IMR-90 (cell line): ENCODE results near the gene RPL21. TPM values are rescaled to one million over a fixed set of nuclear protein-coding genes. Genes with fewer than 3 reads are reported as not detected.

Experiments
- ATAC-seq: fragments of 200-7000 bp; cut with Tn5 transposase; 2 replicates; pipeline ENCODE4 v1.9.1; 2020; ENCODE audit warnings: low read depth, mild to moderate bottlenecking, moderate library complexity
- BruUV-seq: library from RNA; stranded (reverse); fragments of 400-500 nt; replicated peaks from 2 replicates; lab custom pipeline; 2021; lab: Mats Ljungman, UMichigan
- CTCF ChIA-PET: fragments of 300-600 bp; formaldehyde crosslinking; extraction: SDS; loops from one replicate; lab custom pipeline; 2021; ENCODE audit warnings: antibody characterized with exemption; lab: Yijun Ruan, JAX
- POLR2A ChIA-PET: fragments of 300-600 bp; sonication (Branson Sonifier 250); formaldehyde crosslinking; loops from one replicate; lab custom pipeline; 2022; ENCODE audit warnings: antibody characterized with exemption; ENCODE audit not compliant: unreplicated experiment; lab: Charles Lee
- DNase-seq: peaks from one replicate; pipeline ENCODE4 v3.0.0; 2013
- H2AFZ ChIP-seq: replicated peaks from 2 replicates; pipeline ENCODE3; 2013; ENCODE audit warnings: low read length, mild to moderate bottlenecking; ENCODE audit not compliant: poor library complexity
- H2AK5ac ChIP-seq: 2 replicates; pipeline ENCODE4 v1.6.1; 2013; ENCODE audit warnings: low read depth, low read length, inconsistent platforms
- H2AK9ac ChIP-seq: replicated peaks from 2 replicates; pipeline ENCODE3; 2013; ENCODE audit warnings: mild to moderate bottlenecking, low read depth, low read length, moderate library complexity; ENCODE audit not compliant: poor library complexity
- H2BK120ac ChIP-seq: 2 replicates; pipeline ENCODE4 v1.6.1; 2013; ENCODE audit warnings: low read depth, low read length, inconsistent platforms
- H2BK15ac ChIP-seq: 3 replicates; pipeline ENCODE4 v1.6.1; 2013; ENCODE audit warnings: low read depth, low read length, inconsistent platforms
- H2BK20ac ChIP-seq: 2 replicates; pipeline ENCODE4 v1.6.1; 2013; ENCODE audit warnings: low read depth, mild to moderate bottlenecking, inconsistent platforms, low read length, moderate library complexity
- H2BK5ac ChIP-seq: 2 replicates; pipeline ENCODE4 v1.6.1; 2013; ENCODE audit warnings: mild to moderate bottlenecking, low read depth, low read length, inconsistent platforms; ENCODE audit not compliant: poor library complexity, severe bottlenecking
- H3K14ac ChIP-seq: replicated peaks from 2 replicates; pipeline ENCODE4 v1.6.1; 2013; ENCODE audit warnings: low read depth, low read length, inconsistent platforms
- H3K18ac ChIP-seq: 2 replicates; pipeline ENCODE4 v1.6.1; 2013; ENCODE audit warnings: low read depth, low read length, control low read depth
- H3K23ac ChIP-seq: 2 replicates; pipeline ENCODE4 v1.6.1; 2013; ENCODE audit warnings: low read depth, low read length, inconsistent platforms
- H3K27ac ChIP-seq: 2 replicates; pipeline ENCODE4 v1.5.1; 2013; ENCODE audit warnings: mild to moderate bottlenecking, control low read depth, low read length; ENCODE audit not compliant: insufficient read depth
- H3K27me3 ChIP-seq: 2 replicates; pipeline ENCODE4 v1.6.1; 2013; ENCODE audit warnings: low read length; ENCODE audit not compliant: control insufficient read depth, insufficient read depth
- H3K36me3 ChIP-seq: 2 replicates; pipeline ENCODE4 v1.6.1; 2013; ENCODE audit warnings: low read length, mixed read lengths; ENCODE audit not compliant: control insufficient read depth, insufficient read depth
- H3K4ac ChIP-seq: 2 replicates; pipeline ENCODE4 v1.6.1; 2013; ENCODE audit warnings: low read depth, low read length, inconsistent platforms
- H3K4me1 ChIP-seq: 2 replicates; pipeline ENCODE4 v1.6.1; 2013; ENCODE audit warnings: low read length, mixed read lengths; ENCODE audit not compliant: control insufficient read depth, insufficient read depth
- H3K4me2 ChIP-seq: 2 replicates; pipeline ENCODE4 v1.6.1; 2013; ENCODE audit warnings: low read depth, mild to moderate bottlenecking, control low read depth, low read length, moderate library complexity
- H3K4me3 ChIP-seq: 2 replicates; pipeline ENCODE4 v1.5.1; 2013; ENCODE audit warnings: low read depth, mild to moderate bottlenecking, control low read depth, low read length, moderate library complexity; ENCODE audit not compliant: insufficient read depth
- H3K56ac ChIP-seq: 2 replicates; pipeline ENCODE4 v1.6.1; 2013; ENCODE audit warnings: low read length, inconsistent platforms; ENCODE audit not compliant: insufficient read depth; ENCODE audit errors: extremely low read depth
- H3K79me1 ChIP-seq, 2 experiments: 2 replicates each; pipeline ENCODE4 v1.6.1; 2013; ENCODE audit warnings: low read length in 2 of 2, inconsistent platforms in 1 of 2, low read depth in 1 of 2
- H3K9ac ChIP-seq: 2 replicates; pipeline ENCODE4 v1.6.1; 2013; ENCODE audit warnings: low read depth, low read length, control low read depth
- H3K9me1 ChIP-seq: 2 replicates; pipeline ENCODE4 v1.6.1; 2013; ENCODE audit warnings: low read length, inconsistent platforms; ENCODE audit not compliant: insufficient read depth
- H3K9me3 ChIP-seq: 2 replicates; pipeline ENCODE4 v1.6.1; 2013; ENCODE audit warnings: low read length; ENCODE audit not compliant: control insufficient read depth, insufficient read depth
- H4K20me1 ChIP-seq: 2 replicates; pipeline ENCODE4 v1.6.1; 2013; ENCODE audit warnings: low read length, inconsistent platforms; ENCODE audit not compliant: insufficient read depth
- H4K5ac ChIP-seq: 2 replicates; pipeline ENCODE4 v1.6.1; 2013; ENCODE audit warnings: mild to moderate bottlenecking, low read depth, low read length, control low read depth
- H4K8ac ChIP-seq, 2 experiments: 2 replicates each; pipeline ENCODE4 v1.6.1; 2013; ENCODE audit warnings: low read depth in 2 of 2, low read length in 2 of 2, control low read depth in 1 of 2, inconsistent platforms in 1 of 2
- H4K91ac ChIP-seq: 2 replicates; pipeline ENCODE4 v1.6.1; 2013; ENCODE audit warnings: low read depth, low read length, inconsistent platforms; ENCODE audit not compliant: insufficient read depth
- CEBPB ChIP-seq: IDR thresholded peaks from 2 replicates; pipeline ENCODE4 v1.6.1; 2012; ENCODE audit warnings: low read depth, low read length, improper control_type of control experiment
- ELK1 ChIP-seq: fragments of 150-350 bp; IDR thresholded peaks from 2 replicates; pipeline ENCODE4 v1.6.1; 2016; ENCODE audit warnings: low read depth, mild to moderate bottlenecking, low read length, moderate library complexity, borderline replicate concordance
- MAZ ChIP-seq: IDR thresholded peaks from 2 replicates; pipeline ENCODE4 v1.6.1; 2012; ENCODE audit warnings: low read depth, mild to moderate bottlenecking, low read length, improper control_type of control experiment, moderate library complexity, borderline replicate concordance
- MXI1 ChIP-seq: IDR thresholded peaks from 2 replicates; pipeline ENCODE4 v1.6.1; 2012; ENCODE audit warnings: low read depth, mild to moderate bottlenecking, low read length, moderate library complexity, borderline replicate concordance
- WGBS, 2 experiments: methylation state at CpG; one replicate each; pipeline versions ENCODE4 v1.1.5 to v1.1.7; 2013; ENCODE audit warnings: missing lambda C conversion rate in 2 of 2; ENCODE audit not compliant: insufficient read length in 1 of 2; ENCODE audit errors: extremely low coverage in 2 of 2; 5-methylcytosine and 5-hydroxymethylcytosine counted together
- dilution Hi-C: fragments of 300-500 bp; cut with HindIII; formaldehyde crosslinking; loops from one replicate; pipeline ENCODE4 v1.14.3; 2018; ENCODE audit warnings: low sequenced_read_pairs; ENCODE audit not compliant: unreplicated experiment
- in situ Hi-C: fragments of 300-500 bp; cut with MboI; formaldehyde crosslinking; loops from 3 replicates; pipeline ENCODE4 v1.14.3; 2019; ENCODE audit warnings: low sequenced_read_pairs, inconsistent platforms, mixed read lengths
- intact Hi-C: fragments of 100-400 bp; cut with micrococcal nuclease; formaldehyde crosslinking; loops from 2 replicates; pipeline ENCODE4 v1.10.0; 2022
- polyA plus RNA-seq, 3 experiments: library from polyadenylated mRNA; depleted of rRNA; stranded (reverse); fragments of >200 nt; gene quantifications; 2 replicates each; pipeline ENCODE4 v1.2.3, GENCODE V29; 2012; ENCODE audit warnings: low replicate concordance in 1 of 3
- total RNA-seq: library from RNA; depleted of rRNA; stranded (reverse); fragments of >200 nt; gene quantifications from 2 replicates; pipeline ENCODE4 v1.2.3, GENCODE V29; 2012
- TF ChIP-seq, protein P1 (sequence below): conservative IDR thresholded peaks from 2 replicates; pipeline ENCODE4 v1.5.1; 2012; ENCODE audit warnings: mild to moderate bottlenecking, low read depth, low read length, improper control_type of control experiment

The RPL21 gene
- total and polyA plus RNA-seq, 2 of the 4 experiments (the other 2 are of a cell fraction), result 912 to 1,160 TPM

GRCh38 chr13:27274631-27275030 is 23.3 kb downstream of the RPL21 start (continued):
- TF ChIP-seq MXI1 (no peak), MAZ (no peak)
- TF ChIP-seq, protein P1, sequence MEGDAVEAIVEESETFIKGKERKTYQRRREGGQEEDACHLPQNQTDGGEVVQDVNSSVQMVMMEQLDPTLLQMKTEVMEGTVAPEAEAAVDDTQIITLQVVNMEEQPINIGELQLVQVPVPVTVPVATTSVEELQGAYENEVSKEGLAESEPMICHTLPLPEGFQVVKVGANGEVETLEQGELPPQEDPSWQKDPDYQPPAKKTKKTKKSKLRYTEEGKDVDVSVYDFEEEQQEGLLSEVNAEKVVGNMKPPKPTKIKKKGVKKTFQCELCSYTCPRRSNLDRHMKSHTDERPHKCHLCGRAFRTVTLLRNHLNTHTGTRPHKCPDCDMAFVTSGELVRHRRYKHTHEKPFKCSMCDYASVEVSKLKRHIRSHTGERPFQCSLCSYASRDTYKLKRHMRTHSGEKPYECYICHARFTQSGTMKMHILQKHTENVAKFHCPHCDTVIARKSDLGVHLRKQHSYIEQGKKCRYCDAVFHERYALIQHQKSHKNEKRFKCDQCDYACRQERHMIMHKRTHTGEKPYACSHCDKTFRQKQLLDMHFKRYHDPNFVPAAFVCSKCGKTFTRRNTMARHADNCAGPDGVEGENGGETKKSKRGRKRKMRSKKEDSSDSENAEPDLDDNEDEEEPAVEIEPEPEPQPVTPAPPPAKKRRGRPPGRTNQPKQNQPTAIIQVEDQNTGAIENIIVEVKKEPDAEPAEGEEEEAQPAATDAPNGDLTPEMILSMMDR, result no peak

- Histone ChIP-seq H3K9me3 (no peaks in the 10 kb centered on the region), H2AK9ac (no peak overlapping the region), H2BK15ac (no peak overlapping the region), H3K56ac (no peak overlapping the region), H3K18ac (no peak overlapping the region), H4K91ac (peak overlapping the region; percentile 43; the same call in 1 of the 2 replicates), H3K14ac (no peak overlapping the region), H4K5ac (no peak overlapping the region; the same call in 1 of the 2 replicates), H3K4ac (no peak overlapping the region; the same call in 1 of the 2 replicates), H2AK5ac (no peak overlapping the region; the same call in 1 of the 2 replicates), H3K27ac (peak overlapping the region; percentile 85; the same call in 1 of the 2 replicates), H3K79me1 (peaks cover 12 to 14% of the 10 kb centered on the region in 2 experiments; a peak in 3 of 4 replicates), H3K9ac (no peak overlapping the region), H4K8ac (no peak overlapping the region), H2BK20ac (no peak overlapping the region), H3K23ac (no peak overlapping the region), H2BK120ac (no peak overlapping the region), H2BK5ac (no peak overlapping the region), H3K4me2 (no peak overlapping the region; the same call in 1 of the 2 replicates), H3K27me3 (peaks cover 2% of the 10 kb centered on the region), H3K36me3 (peaks cover 15% of the 10 kb centered on the region), H3K4me1 (peaks cover 16% of the 10 kb centered on the region), H4K20me1 (peaks cover 11% of the 10 kb centered on the region), H3K9me1 (peaks cover 5% of the 10 kb centered on the region), H2AFZ (no peak overlapping the region), H3K4me3 (no peak overlapping the region)
- peak; percentile 24; the same call in 1 of the 2 replicates for ATAC-seq
- no TSS peak for BruUV-seq
- no CpG with 5 or more reads among the region's 7 CpGs for WGBS, 2 experiments
- dilution Hi-C loops (no loop called here), intact Hi-C loops (no loop called here), in situ Hi-C loops (loop anchor here (10.0 kb wide), 2 partner anchors 101 to 291 kb away; partner anchors contain the start of gene USP12)
- ChIA-PET CTCF (interaction anchor here (0.8 kb wide), 1 partner anchor 330 kb away, joined by 3 read pairs; no protein-coding TSS in a partner anchor), POLR2A (no interaction called here)
- TF ChIP-seq CEBPB, result peak; percentile 69
- TF ChIP-seq ELK1, result no peak
- peak; percentile 58 for DNase-seq
Observed at GRCh38 chr13:27276188-27276587, 24.8 kb downstream of the RPL21 start.
